OCI-LY1 (cell line): ENCODE measurements around the gene IFI44L.

Source experiments
- H2AFZ ChIP-seq: fragments of 200-600 bp; sonication (generic), shearing (Covaris generic); 2 replicates; pipeline ENCODE4 v1.6.0; 2014; ENCODE audit warnings: antibody characterized with exemption, mild to moderate bottlenecking, low read length
- H3F3A ChIP-seq: fragments of 200-600 bp; sonication (generic), shearing (Covaris generic); 2 replicates; pipeline ENCODE4 v1.6.0; 2014; ENCODE audit warnings: mild to moderate bottlenecking, antibody characterized with exemption, low read length, moderate library complexity; ENCODE audit not compliant: insufficient read depth
- H3K27ac ChIP-seq: fragments of 200-600 bp; sonication (generic); 2 replicates; pipeline ENCODE4 v1.5.1; 2014; ENCODE audit warnings: low read length, mixed run types, mild to moderate bottlenecking, low read depth; ENCODE audit not compliant: poor library complexity, severe bottlenecking
- H3K27me3 ChIP-seq: fragments of 200-600 bp; sonication (generic); 2 replicates; pipeline ENCODE4 v1.6.0; 2014; ENCODE audit warnings: antibody characterized with exemption, mild to moderate bottlenecking, low read length, moderate library complexity; ENCODE audit not compliant: insufficient read depth
- H3K36me3 ChIP-seq: fragments of 200-600 bp; sonication (generic); 2 replicates; pipeline ENCODE4 v1.6.1; 2014; ENCODE audit warnings: mild to moderate bottlenecking, antibody characterized with exemption, low read length, moderate library complexity, mixed read lengths; ENCODE audit not compliant: insufficient read depth
- H3K4me1 ChIP-seq: fragments of 200-600 bp; sonication (generic); 2 replicates; pipeline ENCODE4 v1.5.1; 2014; ENCODE audit warnings: mild to moderate bottlenecking, low read length, moderate library complexity; ENCODE audit not compliant: insufficient read depth, severe bottlenecking
- H3K4me2 ChIP-seq: fragments of 200-600 bp; sonication (generic), shearing (Covaris generic); 2 replicates; pipeline ENCODE4 v1.6.1; 2014; ENCODE audit warnings: low read length
- H3K4me3 ChIP-seq: fragments of 200-600 bp; sonication (generic); 2 replicates; pipeline ENCODE4 v1.5.1; 2014; ENCODE audit warnings: low read length, low read depth, mild to moderate bottlenecking, mixed read lengths; ENCODE audit not compliant: poor library complexity, severe bottlenecking
- H3K79me2 ChIP-seq: fragments of 200-600 bp; shearing (Covaris generic); 2 replicates; pipeline ENCODE4 v1.6.1; 2016; ENCODE audit warnings: mixed run types, low read length, mixed read lengths; ENCODE audit not compliant: insufficient read depth
- H3K9ac ChIP-seq: fragments of 200-600 bp; sonication (generic), shearing (Covaris generic); 2 replicates; pipeline ENCODE4 v1.6.1; 2014; ENCODE audit warnings: mild to moderate bottlenecking, low read length, mixed read lengths
- H3K9me2 ChIP-seq: fragments of 200-600 bp; sonication (generic), shearing (Covaris generic); 2 replicates; pipeline ENCODE4 v1.6.1; 2014; ENCODE audit warnings: low read depth, mild to moderate bottlenecking, low read length, mixed read lengths
- H3K9me3 ChIP-seq: fragments of 200-600 bp; shearing (Covaris generic); 2 replicates; pipeline ENCODE4 v1.6.1; 2014; ENCODE audit warnings: low read length, mixed read lengths
- H4K20me1 ChIP-seq: fragments of 200-600 bp; sonication (generic), shearing (Covaris generic); 2 replicates; pipeline ENCODE4 v1.6.0; 2016; ENCODE audit warnings: mild to moderate bottlenecking, low read length; ENCODE audit not compliant: insufficient read depth
- EZH2 ChIP-seq: fragments of 200-600 bp; sonication (generic), shearing (Covaris generic); IDR thresholded peaks from 2 replicates; pipeline ENCODE4 v1.8.0; 2017; ENCODE audit warnings: borderline replicate concordance, mixed run types, mild to moderate bottlenecking, antibody characterized with exemption, low read length, moderate library complexity, mixed read lengths
- TF ChIP-seq, protein P1 (sequence below): fragments of 200-600 bp; sonication (generic), shearing (Covaris generic); IDR thresholded peaks from 2 replicates; pipeline ENCODE4 v1.5.1; 2017; ENCODE audit warnings: mild to moderate bottlenecking, antibody characterized with exemption, low read length, moderate library complexity, mixed read lengths

Gene IFI44L

DNA sequence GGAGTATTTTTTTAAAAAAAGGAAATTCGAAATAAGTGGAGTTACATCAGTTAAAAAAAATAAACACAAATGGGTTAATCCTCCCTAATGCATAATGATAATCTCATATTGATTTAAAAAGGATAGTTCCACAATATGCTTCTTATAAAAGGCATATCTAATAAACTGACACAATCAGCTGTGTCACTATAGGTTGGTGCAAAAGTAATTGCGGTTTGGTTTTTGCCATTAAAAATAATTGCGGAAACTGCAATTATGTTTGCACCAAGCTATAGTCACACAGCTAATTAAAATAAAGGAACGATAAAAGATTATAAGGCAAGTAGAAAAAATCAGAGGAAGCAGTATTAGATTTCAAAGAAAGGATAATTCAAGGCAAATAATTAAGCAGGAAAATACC lies 21.0 kb upstream of the IFI44L start:
- Histone ChIP-seq H3K4me2 (no peak overlapping the region), H3K9ac (no peak overlapping the region), H3K4me3 (no peak overlapping the region), H3K4me1 (no peaks in the 10 kb centered on the region), H3F3A (no peaks in the 10 kb centered on the region), H3K27ac (no peak overlapping the region), H2AFZ (no peak overlapping the region), H3K9me3 (no peaks in the 10 kb centered on the region), H3K27me3 (no peaks in the 10 kb centered on the region), H3K9me2 (no peaks in the 10 kb centered on the region), H4K20me1 (no peaks in the 10 kb centered on the region), H3K79me2 (no peaks in the 10 kb centered on the region), H3K36me3 (no peaks in the 10 kb centered on the region)
- TF ChIP-seq EZH2, result no peak
- TF ChIP-seq, protein P1, sequence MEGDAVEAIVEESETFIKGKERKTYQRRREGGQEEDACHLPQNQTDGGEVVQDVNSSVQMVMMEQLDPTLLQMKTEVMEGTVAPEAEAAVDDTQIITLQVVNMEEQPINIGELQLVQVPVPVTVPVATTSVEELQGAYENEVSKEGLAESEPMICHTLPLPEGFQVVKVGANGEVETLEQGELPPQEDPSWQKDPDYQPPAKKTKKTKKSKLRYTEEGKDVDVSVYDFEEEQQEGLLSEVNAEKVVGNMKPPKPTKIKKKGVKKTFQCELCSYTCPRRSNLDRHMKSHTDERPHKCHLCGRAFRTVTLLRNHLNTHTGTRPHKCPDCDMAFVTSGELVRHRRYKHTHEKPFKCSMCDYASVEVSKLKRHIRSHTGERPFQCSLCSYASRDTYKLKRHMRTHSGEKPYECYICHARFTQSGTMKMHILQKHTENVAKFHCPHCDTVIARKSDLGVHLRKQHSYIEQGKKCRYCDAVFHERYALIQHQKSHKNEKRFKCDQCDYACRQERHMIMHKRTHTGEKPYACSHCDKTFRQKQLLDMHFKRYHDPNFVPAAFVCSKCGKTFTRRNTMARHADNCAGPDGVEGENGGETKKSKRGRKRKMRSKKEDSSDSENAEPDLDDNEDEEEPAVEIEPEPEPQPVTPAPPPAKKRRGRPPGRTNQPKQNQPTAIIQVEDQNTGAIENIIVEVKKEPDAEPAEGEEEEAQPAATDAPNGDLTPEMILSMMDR, result no peak

DNA sequence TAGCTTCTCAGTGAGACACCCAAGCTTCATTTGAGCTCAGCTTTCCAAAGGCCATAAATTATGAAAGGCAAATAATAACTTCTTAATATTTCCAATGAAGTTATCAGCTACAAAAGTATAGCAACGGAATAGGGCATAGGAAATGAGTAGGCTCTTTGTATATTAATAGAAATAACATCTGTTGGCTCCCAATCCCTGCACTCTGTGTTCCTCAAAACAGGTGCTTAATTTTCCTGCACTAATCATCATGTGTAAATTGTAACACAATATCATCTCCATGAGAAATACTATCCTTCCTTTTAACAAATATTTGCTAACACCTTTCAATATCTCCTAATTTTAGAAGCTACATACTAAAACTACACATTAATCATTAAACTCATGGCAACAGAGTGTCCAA lies 19.2 kb upstream of the IFI44L start:
- no peaks in the 10 kb centered on the region for H3F3A ChIP-seq
- no peak for TF ChIP-seq EZH2
- TF ChIP-seq, protein P1, result no peak
- no peaks in the 10 kb centered on the region for H3K4me1 ChIP-seq
- H3K9ac ChIP-seq, result no peak overlapping the region
- H3K4me3 ChIP-seq, result no peak overlapping the region
- no peaks in the 10 kb centered on the region for H3K36me3 ChIP-seq
- no peaks in the 10 kb centered on the region for H3K9me2 ChIP-seq
- H4K20me1 ChIP-seq, result no peaks in the 10 kb centered on the region
- H3K79me2 ChIP-seq, result no peaks in the 10 kb centered on the region
- H3K27me3 ChIP-seq, result no peaks in the 10 kb centered on the region
- no peaks in the 10 kb centered on the region for H3K9me3 ChIP-seq
- H2AFZ ChIP-seq, result no peak overlapping the region
- no peak overlapping the region for H3K27ac ChIP-seq
- H3K4me2 ChIP-seq, result no peak overlapping the region

DNA sequence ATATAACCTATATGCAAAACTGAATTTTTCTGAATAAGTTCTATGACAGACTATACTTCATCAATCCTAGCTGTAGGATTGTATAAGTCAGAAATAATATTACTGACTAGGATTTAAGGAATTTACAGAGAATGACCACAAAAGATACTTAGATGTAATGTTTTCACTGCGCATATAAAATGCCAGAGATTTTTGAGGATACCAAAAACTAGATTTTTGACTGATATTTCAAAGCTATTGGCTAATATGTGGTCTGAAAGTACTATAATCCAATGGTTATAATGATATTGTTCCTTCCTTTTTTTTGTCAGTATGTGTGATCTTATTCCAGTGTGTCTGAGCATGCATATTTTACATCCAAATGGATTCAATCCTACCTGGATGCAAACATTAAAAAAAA lies 17.0 kb upstream of the IFI44L start:
- no peak overlapping the region for H3K4me2 ChIP-seq
- no peaks in the 10 kb centered on the region for H3K9me2 ChIP-seq
- H4K20me1 ChIP-seq, result no peaks in the 10 kb centered on the region
- H3K9ac ChIP-seq, result no peak overlapping the region
- H3K9me3 ChIP-seq, result no peaks in the 10 kb centered on the region
- H3K4me3 ChIP-seq, result no peak overlapping the region
- TF ChIP-seq, protein P1, result no peak
- no peak for TF ChIP-seq EZH2
- no peaks in the 10 kb centered on the region for H3K36me3 ChIP-seq
- H3K27ac ChIP-seq, result no peak overlapping the region
- no peaks in the 10 kb centered on the region for H3K79me2 ChIP-seq
- no peaks in the 10 kb centered on the region for H3F3A ChIP-seq
- H2AFZ ChIP-seq, result no peak overlapping the region
- H3K27me3 ChIP-seq, result no peaks in the 10 kb centered on the region
- H3K4me1 ChIP-seq, result no peaks in the 10 kb centered on the region
